ENCODE results near the gene ARL13B. TPM values are rescaled to one million over a fixed set of nuclear protein-coding genes. Genes with fewer than 3 reads are reported as not detected.

Gene ARL13B
- total RNA-seq, 1 donor from 2014 or later: 12.2 TPM

GRCh38 chr3:94093151-94093550 lies 113.2 kb downstream of the ARL13B start:
- Mint-ChIP-seq H3K4me1 (ENCODE audit: low read depth) (no peaks in the 10 kb centered on the region), H3K27ac (ENCODE audit: unreplicated experiment) (peak overlapping the region; percentile 17), H3K36me3 (ENCODE audit: low read depth) (peaks cover 28% of the 10 kb centered on the region), H3K27me3 (ENCODE audit: low read depth) (no peaks in the 10 kb centered on the region), H3K9me3 (ENCODE audit: low read depth) (no peaks in the 10 kb centered on the region), H3K4me3 (ENCODE audit: unreplicated experiment) (no peak overlapping the region)
- TF ChIP-seq CTCF (IDR thresholded peaks at IDR 0.05): no peak
- no peak for DNase-seq (ENCODE audit: low spot score)

- no peak for TF ChIP-seq CTCF (IDR thresholded peaks at IDR 0.05)
- Mint-ChIP-seq H3K27ac (ENCODE audit: unreplicated experiment) (no peak overlapping the region), H3K27me3 (ENCODE audit: low read depth) (no peaks in the 10 kb centered on the region), H3K36me3 (ENCODE audit: low read depth) (peaks cover 35% of the 10 kb centered on the region), H3K9me3 (ENCODE audit: low read depth) (no peaks in the 10 kb centered on the region), H3K4me1 (ENCODE audit: low read depth) (no peaks in the 10 kb centered on the region), H3K4me3 (ENCODE audit: unreplicated experiment) (no peak overlapping the region)
- DNase-seq (ENCODE audit: low spot score): no peak
Observed at GRCh38 chr3:94095111-94095510, 115.2 kb downstream of the ARL13B start.

GRCh38 chr3:94098452-94098851 lies 118.5 kb downstream of the ARL13B start:
- no peak for DNase-seq (ENCODE audit: low spot score)
- Mint-ChIP-seq H3K36me3 (ENCODE audit: low read depth) (peaks cover 29% of the 10 kb centered on the region), H3K4me1 (ENCODE audit: low read depth) (no peaks in the 10 kb centered on the region), H3K27me3 (ENCODE audit: low read depth) (no peaks in the 10 kb centered on the region), H3K9me3 (ENCODE audit: low read depth) (no peaks in the 10 kb centered on the region), H3K4me3 (ENCODE audit: unreplicated experiment) (no peak overlapping the region), H3K27ac (ENCODE audit: unreplicated experiment) (no peak overlapping the region)
- no peak for TF ChIP-seq CTCF (IDR thresholded peaks at IDR 0.05)

DNA sequence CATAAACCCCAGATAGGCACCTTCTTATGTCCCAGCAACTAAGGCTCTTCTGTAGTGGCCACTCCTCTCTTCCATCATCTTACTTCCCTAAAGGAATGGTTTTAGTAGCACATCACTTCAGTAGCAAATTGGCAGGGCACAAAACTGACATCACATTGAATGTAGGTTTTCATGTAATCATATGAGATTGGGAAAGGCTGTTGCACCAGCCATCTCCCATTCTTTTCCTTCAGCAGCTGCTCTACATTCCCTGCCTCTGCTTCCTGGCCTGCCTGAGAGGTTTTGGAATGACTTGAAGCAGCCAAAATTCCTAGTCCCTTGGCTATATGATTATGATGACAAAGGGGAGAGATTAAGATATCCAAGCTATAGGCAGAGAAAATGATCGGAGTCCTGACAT lies 119.4 kb downstream of the ARL13B start:
- no peaks in the 10 kb centered on the region for H3K27me3 Mint-ChIP-seq (ENCODE audit: low read depth)
- no peaks in the 10 kb centered on the region for H3K4me1 Mint-ChIP-seq (ENCODE audit: low read depth)
- TF ChIP-seq CTCF (IDR thresholded peaks at IDR 0.05): no peak
- DNase-seq (ENCODE audit: low spot score): no peak
- H3K27ac Mint-ChIP-seq (ENCODE audit: unreplicated experiment): no peak overlapping the region
- H3K9me3 Mint-ChIP-seq (ENCODE audit: low read depth): no peaks in the 10 kb centered on the region
- peaks cover 28% of the 10 kb centered on the region for H3K36me3 Mint-ChIP-seq (ENCODE audit: low read depth)
- H3K4me3 Mint-ChIP-seq (ENCODE audit: unreplicated experiment): no peak overlapping the region

GRCh38 chr3:94101860-94102259 lies 121.9 kb downstream of the ARL13B start:
- Mint-ChIP-seq H3K4me3 (ENCODE audit: unreplicated experiment) (no peak overlapping the region), H3K36me3 (ENCODE audit: low read depth) (peaks cover 26% of the 10 kb centered on the region), H3K4me1 (ENCODE audit: low read depth) (no peaks in the 10 kb centered on the region), H3K27ac (ENCODE audit: unreplicated experiment) (no peak overlapping the region), H3K9me3 (ENCODE audit: low read depth) (no peaks in the 10 kb centered on the region), H3K27me3 (ENCODE audit: low read depth) (no peaks in the 10 kb centered on the region)
- no peak for DNase-seq (ENCODE audit: low spot score)
- TF ChIP-seq CTCF (IDR thresholded peaks at IDR 0.05): peak; percentile 68

Other genes with a start within 250 kb of the ARL13B start
- 24.5 to 32.6 TPM (median 25.6 TPM) in 3 replicates for gene PROS1, start 6.3 kb upstream of the ARL13B start, total RNA-seq
- gene STX19, start 48.4 kb downstream of the ARL13B start, total RNA-seq: not detected in 3 replicates
- gene DHFR2, start 82.8 kb downstream of the ARL13B start, total RNA-seq: 2.4 to 2.9 TPM (median 2.9 TPM) in 3 replicates
- 7.5 to 14.5 TPM (median 8.5 TPM) in 3 replicates for gene NSUN3, start 82.9 kb downstream of the ARL13B start, total RNA-seq